Spinal cord (tissue), 10 donors: ENCODE data around the gene CPT2. TPM values are rescaled to one million over a fixed set of nuclear protein-coding genes. Genes with fewer than 3 reads are reported as not detected.

Experiments used
- DNase-seq, 6 donors: peaks; one replicate each; pipeline versions ENCODE4 v3.0.0 to v3.0.0-alpha.2; 2013 to 2015; ENCODE audit warnings: low spot score in 6 of 6, low read depth in 4 of 6
- H3K27ac ChIP-seq: one replicate; pipeline ENCODE4 v1.5.1; 2013; ENCODE audit warnings: low read depth, low read length, control low read depth
- H3K27me3 ChIP-seq: one replicate; pipeline ENCODE4 v1.6.1; 2013; ENCODE audit warnings: low read length; ENCODE audit not compliant: control insufficient read depth, insufficient read depth
- H3K36me3 ChIP-seq: one replicate; pipeline ENCODE4 v1.6.1; 2013; ENCODE audit warnings: low read length; ENCODE audit not compliant: control insufficient read depth, insufficient read depth
- H3K4me1 ChIP-seq: one replicate; pipeline ENCODE4 v1.6.1; 2013; ENCODE audit warnings: low read length; ENCODE audit not compliant: control insufficient read depth, insufficient read depth
- H3K4me3 ChIP-seq: one replicate; pipeline ENCODE4 v1.5.1; 2013; ENCODE audit warnings: low read depth, low read length, control low read depth
- H3K9me3 ChIP-seq: one replicate; pipeline ENCODE4 v1.6.1; 2013; ENCODE audit warnings: low read length; ENCODE audit not compliant: control insufficient read depth, insufficient read depth
- WGBS: methylation state at CpG from one replicate; pipeline ENCODE4 v1.1.5; 2013; ENCODE audit warnings: missing lambda C conversion rate; ENCODE audit not compliant: insufficient coverage; 5-methylcytosine and 5-hydroxymethylcytosine counted together
- polyA plus RNA-seq, 2 donors: library from polyadenylated mRNA; unstranded; fragments of 120-200 nt; gene quantifications; one replicate each; pipeline ENCODE4 v1.2.1, GENCODE V29; 2013; ENCODE audit not compliant: insufficient read length in 2 of 2
- total RNA-seq, 2 donors: library from RNA; depleted of rRNA in 1 of 2; stranded (reverse); fragments of 120-200 nt in 1 of 2; fragments of >200 nt in 1 of 2; gene quantifications; one replicate each; pipeline versions ENCODE4 v1.2.3 to v1.2.4, GENCODE V29; 2013 to 2014
- donor health status: healthy.

The CPT2 gene
- total and polyA plus RNA-seq, 4 donors = 13.5 to 23.6 (median 17.2) TPM

DNA sequence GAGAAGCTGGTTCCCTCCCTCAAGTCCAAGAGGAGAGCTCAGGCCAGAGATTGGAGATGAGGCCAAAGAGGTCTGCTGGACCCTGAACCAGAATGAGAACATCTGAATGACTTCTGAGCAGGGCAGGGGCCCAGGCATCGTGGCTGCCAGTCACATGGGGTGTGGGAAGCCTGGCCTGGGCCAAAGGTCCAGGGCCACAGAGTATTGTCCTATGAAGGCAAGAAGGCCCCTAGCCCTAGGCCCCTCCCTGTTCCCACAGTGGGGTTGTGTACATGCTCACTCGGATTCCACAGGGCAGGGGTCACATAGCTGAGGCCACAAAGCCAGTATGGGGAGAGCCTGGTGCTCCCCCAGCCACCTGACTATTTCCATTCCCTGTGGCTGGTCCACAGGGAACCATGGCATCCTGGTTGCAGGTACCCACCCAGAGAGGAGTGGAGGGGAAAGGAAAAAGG is 35.7 kb upstream of the CPT2 start:
- Histone ChIP-seq H3K9me3 (no peaks in the 10 kb centered on the region), H3K4me3 (no peak overlapping the region), H3K36me3 (no peaks in the 10 kb centered on the region), H3K27me3 (no peaks in the 10 kb centered on the region), H3K4me1 (no peaks in the 10 kb centered on the region), H3K27ac (no peak overlapping the region)
- WGBS = 78% methylated on average over 2 of the region's 2 CpGs
- DNase-seq = no peak

DNA sequence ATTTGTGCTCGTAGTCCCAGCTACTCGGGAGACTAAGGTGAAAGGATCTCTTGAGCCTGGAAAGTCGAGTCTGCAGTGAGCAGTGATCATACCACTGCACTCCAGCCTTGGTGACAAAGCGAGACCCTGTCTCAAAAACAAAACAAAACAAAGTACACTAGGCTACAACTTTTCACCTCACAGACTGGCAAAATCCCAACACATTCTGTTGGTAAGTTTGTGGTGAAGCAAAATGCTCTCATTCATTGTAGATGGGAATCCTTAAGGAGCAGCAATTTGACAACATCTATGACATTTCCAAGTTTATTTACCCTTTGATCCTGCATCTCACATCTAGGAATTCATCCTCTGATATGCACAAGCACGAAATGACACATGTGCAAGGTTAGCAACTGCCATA is 34.0 kb upstream of the CPT2 start:
- Histone ChIP-seq H3K27ac (no peak overlapping the region), H3K9me3 (no peaks in the 10 kb centered on the region), H3K4me3 (no peak overlapping the region), H3K36me3 (no peaks in the 10 kb centered on the region), H3K4me1 (no peaks in the 10 kb centered on the region), H3K27me3 (no peaks in the 10 kb centered on the region)
- WGBS = 72% methylated on average over 3 of the region's 5 CpGs
- no peak for DNase-seq

DNA sequence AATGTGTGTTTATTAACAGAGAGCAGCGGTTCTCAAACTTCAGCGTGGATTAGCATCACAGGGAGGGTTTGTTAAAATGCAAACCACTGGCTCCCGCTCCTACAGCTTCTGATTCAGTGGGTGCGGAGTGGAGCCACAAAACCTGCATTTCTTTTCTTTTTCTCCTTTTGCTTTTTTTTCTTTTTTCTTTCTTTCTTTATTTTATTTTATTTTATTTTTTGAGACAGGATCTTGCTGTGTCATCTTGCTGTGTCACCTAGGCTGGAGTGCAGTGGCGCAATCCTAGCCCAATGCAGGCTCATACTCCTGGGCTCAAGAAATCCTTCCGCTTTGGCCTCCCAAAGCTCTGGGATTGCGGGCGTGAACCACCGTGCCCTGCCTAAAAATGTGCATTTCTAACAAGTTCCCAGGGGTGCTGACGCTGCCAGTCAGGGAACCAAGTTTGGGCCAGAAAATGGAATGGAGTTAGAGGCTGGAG is 33.3 kb upstream of the CPT2 start:
- Histone ChIP-seq H3K36me3 (no peaks in the 10 kb centered on the region), H3K9me3 (no peaks in the 10 kb centered on the region), H3K27ac (no peak overlapping the region), H3K27me3 (no peaks in the 10 kb centered on the region), H3K4me1 (no peaks in the 10 kb centered on the region), H3K4me3 (no peak overlapping the region)
- WGBS = 67% methylated on average over 6 of the region's 10 CpGs
- DNase-seq = no peak

DNA sequence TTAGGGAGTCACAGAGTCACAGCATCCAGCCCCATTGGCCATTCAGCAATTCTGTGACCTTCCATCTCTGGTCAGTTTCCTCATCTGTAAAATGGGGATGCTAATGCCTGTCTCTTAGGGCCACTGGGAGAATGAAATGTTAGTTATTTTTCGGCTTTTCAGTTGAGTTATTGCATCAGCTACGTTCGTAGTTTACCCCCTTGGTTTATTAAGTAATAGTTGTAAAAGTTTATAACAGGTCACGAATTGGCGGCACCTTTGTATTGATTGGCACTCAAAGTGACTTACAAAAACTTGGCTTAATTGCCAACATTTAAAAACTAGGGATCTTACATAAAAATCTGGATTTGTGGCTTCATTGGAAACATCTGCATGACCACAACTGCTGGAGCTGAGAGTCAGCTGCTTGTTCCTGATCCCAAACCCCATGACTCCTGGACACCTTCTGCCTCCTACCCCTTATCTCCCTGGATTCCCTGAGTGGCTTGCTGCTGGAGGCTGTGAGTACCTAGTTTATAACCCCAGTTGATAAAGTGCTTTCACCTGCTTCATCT is 31.1 kb upstream of the CPT2 start:
- Histone ChIP-seq H3K27ac (no peak overlapping the region), H3K4me3 (no peak overlapping the region), H3K9me3 (no peaks in the 10 kb centered on the region), H3K36me3 (no peaks in the 10 kb centered on the region), H3K27me3 (no peaks in the 10 kb centered on the region), H3K4me1 (no peaks in the 10 kb centered on the region)
- DNase-seq = no peak
- no CpG with 5 or more reads among the region's 5 CpGs for WGBS

DNA sequence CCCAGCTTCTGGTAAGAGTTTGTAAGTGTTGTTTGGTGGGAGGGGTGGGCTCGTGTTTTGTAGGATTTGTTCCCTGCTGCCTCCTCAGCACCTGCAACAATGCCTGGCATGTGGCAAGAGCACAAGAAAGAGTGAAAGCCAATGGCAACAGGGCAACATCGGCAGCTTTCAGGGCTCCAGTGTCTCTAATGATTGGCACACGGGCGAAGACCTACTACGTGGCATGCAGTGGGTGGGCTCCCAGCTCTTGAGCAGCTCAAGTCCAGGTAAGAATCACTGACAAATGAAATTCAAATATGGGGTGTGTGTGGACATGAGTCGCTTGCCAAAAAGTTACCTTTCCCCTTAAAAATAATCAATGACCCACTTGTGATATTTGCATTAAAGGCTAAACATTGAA is 30.3 kb upstream of the CPT2 start:
- 70% methylated on average over 5 of the region's 6 CpGs for WGBS

DNA sequence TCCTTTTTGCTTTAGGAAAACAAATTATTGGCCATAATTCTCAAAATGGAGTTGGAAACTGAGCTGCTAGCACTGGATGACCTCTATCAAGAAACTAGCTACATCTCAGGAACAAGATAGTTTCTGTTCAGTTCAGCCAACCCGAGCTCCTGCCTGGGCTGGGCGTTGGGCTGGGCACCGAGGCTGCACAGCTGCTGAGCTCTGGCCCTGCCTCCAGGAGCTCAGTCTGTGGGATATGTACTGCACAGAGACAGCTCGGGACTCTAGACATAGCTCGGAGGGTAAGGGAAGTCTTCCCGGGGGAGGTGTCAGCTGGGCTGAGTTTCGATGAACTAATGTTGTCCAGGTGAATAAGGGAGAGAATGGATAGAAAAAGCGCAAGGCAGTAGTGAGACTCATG is 29.7 kb upstream of the CPT2 start:
- no peak for DNase-seq
- 83% methylated on average over 8 of the region's 8 CpGs for WGBS
- peaks cover under 1% of the 10 kb centered on the region for H3K4me1 ChIP-seq
- H3K27me3 ChIP-seq = no peaks in the 10 kb centered on the region
- no peaks in the 10 kb centered on the region for H3K36me3 ChIP-seq
- no peak overlapping the region for H3K4me3 ChIP-seq
- no peaks in the 10 kb centered on the region for H3K9me3 ChIP-seq
- H3K27ac ChIP-seq = no peak overlapping the region

More for the DNA sequence above, 30.3 kb upstream of the CPT2 start:
- DNase-seq = no peak
- Histone ChIP-seq H3K27ac (no peak overlapping the region), H3K4me3 (no peak overlapping the region), H3K36me3 (no peaks in the 10 kb centered on the region), H3K4me1 (no peaks in the 10 kb centered on the region), H3K27me3 (no peaks in the 10 kb centered on the region), H3K9me3 (no peaks in the 10 kb centered on the region)

DNA sequence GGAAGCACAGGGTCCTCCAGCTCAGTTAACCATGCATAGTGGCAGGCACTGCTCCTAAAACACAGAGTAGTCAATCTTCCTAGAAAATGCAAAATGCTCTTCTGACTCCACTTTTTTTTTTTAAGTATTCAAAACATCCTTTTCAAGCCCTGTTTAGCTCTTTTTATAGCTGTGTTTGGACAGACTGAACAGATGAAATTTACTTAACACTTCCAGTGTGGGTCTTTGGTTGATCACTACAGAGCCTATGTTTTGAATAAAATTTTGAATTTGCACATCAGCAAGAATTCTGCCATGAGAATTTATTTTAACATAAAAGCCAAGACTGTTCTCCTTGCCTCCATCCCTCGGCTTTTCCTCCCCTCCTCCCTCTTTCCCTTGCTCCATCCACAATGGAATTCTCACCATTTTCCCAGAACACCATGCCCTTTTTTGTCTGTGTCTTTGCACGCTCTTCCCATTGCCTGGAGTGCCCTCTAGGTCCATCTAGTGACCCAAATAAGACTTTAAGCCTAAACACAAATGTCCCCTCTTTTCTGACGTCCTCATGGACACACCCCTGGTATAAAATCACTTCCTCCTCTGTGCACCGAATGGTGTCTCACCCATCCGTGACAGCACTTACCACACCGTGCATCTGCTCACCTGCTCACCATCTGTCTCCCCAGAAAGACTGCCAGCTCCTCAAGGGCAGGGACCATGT is 24.0 kb upstream of the CPT2 start:
- WGBS = 48% methylated on average over 6 of the region's 6 CpGs
- no peaks in the 10 kb centered on the region for H3K36me3 ChIP-seq
- H3K27me3 ChIP-seq = no peaks in the 10 kb centered on the region
- H3K9me3 ChIP-seq = no peaks in the 10 kb centered on the region
- no peak overlapping the region for H3K27ac ChIP-seq
- H3K4me1 ChIP-seq = peaks cover 8% of the 10 kb centered on the region
- no peak overlapping the region for H3K4me3 ChIP-seq
- peak in 1 of 6 donors; percentile 75 for DNase-seq

DNA sequence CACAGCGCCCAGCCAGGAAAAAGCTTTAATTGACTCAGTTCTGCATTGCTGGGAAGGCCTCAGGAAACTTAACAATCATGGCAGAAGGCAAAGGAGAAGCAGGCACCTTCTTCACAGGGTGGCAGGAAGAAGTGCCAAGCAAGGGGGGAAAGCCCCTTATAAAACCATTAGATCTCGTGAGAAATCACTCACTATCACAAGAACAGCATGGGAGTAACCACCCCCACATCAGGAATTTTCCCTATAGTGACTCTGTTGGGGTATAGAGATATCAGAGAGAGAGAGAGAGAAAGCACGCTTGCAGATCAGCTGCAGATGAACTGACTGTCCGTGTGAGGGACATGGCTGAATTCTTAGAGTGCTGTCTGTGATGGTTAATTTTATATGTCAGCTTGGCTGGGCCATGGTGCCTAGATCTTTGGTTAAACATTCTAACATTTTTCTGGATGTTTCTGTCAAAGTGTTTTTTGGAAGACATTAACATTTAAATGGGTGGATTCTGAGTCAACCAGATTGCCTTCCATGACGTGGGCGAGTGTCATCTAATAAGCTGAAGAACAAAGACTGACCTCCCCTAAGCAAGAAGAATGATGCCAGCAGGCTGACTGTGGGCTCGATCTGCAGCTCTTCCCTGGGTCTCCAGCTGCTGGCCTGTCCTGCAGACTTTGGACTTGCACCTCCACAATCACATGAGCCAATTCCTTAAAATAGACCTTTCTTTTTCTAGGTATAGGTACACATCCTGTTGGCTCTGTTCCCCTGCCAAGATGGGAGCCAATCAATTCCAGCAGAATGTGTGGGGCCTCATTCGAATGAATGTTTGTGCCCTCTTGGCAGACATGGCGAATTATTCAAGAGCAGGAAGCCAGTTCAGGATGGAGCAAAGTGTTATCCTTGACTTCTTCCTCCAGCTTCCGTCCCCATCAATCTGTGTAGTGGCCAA is 21.4 kb upstream of the CPT2 start:
- H3K27me3 ChIP-seq = no peaks in the 10 kb centered on the region
- H3K36me3 ChIP-seq = no peaks in the 10 kb centered on the region
- no peak for DNase-seq
- H3K27ac ChIP-seq = no peak overlapping the region
- no peaks in the 10 kb centered on the region for H3K9me3 ChIP-seq
- no peak overlapping the region for H3K4me3 ChIP-seq
- H3K4me1 ChIP-seq = peaks cover 8% of the 10 kb centered on the region
- 79% methylated on average over 9 of the region's 10 CpGs for WGBS

DNA sequence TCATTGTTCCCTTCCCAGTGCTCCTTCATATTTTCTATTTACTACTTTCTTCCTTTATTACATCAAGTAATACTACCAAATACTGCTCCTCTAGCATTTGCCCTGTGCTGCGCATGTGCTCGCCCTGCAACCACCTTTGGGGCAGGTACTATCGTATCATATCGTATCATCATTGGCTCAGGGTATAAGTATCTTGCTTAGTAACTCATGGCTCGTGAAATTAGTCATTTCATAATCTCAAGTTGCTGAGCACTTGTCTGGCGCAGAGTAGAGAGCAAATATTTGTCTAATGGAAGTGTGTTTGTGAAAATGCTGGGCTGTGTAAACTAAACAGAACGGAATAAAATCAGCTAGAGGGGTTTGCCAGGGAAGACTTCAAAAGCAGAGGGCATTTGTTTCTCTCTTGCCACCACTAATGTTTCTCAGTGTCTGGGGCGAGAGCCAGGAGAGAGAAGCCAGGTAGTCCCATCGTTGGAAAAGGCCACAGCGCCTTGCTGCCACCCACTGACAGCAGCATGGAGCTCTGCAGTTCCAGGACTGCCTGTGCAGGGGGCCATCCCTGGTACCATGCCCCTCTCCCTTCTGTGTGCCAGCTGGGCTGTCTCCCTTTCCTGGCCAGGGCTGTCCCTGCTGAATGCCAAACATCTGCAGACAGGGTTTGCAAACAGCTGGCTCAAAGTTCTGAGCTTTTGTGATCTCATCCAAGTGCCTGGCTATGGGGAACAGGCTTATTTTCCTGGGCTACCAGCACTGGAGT is 20.0 kb upstream of the CPT2 start:
- peak in 4 of 6 donors; percentile 13 to 82 (median 42) for DNase-seq
- no peaks in the 10 kb centered on the region for H3K9me3 ChIP-seq

More for the DNA sequence above, 20.0 kb upstream of the CPT2 start:
- H3K27ac ChIP-seq = no peak overlapping the region
- no peaks in the 10 kb centered on the region for H3K27me3 ChIP-seq
- H3K4me1 ChIP-seq = peaks cover 8% of the 10 kb centered on the region
- H3K36me3 ChIP-seq = no peaks in the 10 kb centered on the region
- 57% methylated on average over 6 of the region's 10 CpGs for WGBS
- no peak overlapping the region for H3K4me3 ChIP-seq
